Progenitor cell of endocrine pancreas (in vitro differentiated cells): Measurements from ENCODE around the gene SPATA24. TPM values are rescaled to one million over a fixed set of nuclear protein-coding genes. Genes with fewer than 3 reads are reported as not detected.

Experiments
- DNase-seq: peaks from one replicate; pipeline ENCODE4 v3.0.0; 2021; ENCODE audit warnings: low spot score; ENCODE audit not compliant: unreplicated experiment
- H3K27ac Mint-ChIP-seq: 2 replicates; pipeline ENCODE4 v1.8.0; 2021; ENCODE audit warnings: mild to moderate bottlenecking, moderate library complexity, mixed read lengths
- H3K27me3 Mint-ChIP-seq: 2 replicates; pipeline ENCODE4 v1.8.0; 2021; ENCODE audit warnings: mixed read lengths
- H3K36me3 Mint-ChIP-seq: 2 replicates; pipeline ENCODE4 v1.8.0; 2022; ENCODE audit warnings: mixed read lengths; ENCODE audit not compliant: insufficient read depth
- H3K4me1 Mint-ChIP-seq: 2 replicates; pipeline ENCODE4 v1.8.0; 2021; ENCODE audit warnings: low read depth, mixed read lengths
- H3K4me3 Mint-ChIP-seq: 2 replicates; pipeline ENCODE4 v1.8.0; 2021; ENCODE audit warnings: low read depth, mild to moderate bottlenecking, moderate library complexity, mixed read lengths
- H3K9me3 Mint-ChIP-seq: 2 replicates; pipeline ENCODE4 v1.8.0; 2021; ENCODE audit warnings: low read depth, mixed read lengths
- CTCF ChIP-seq: fragments of 200-600 bp; sonication (generic); IDR thresholded peaks from one replicate; pipeline ENCODE4 v1.5.0; 2021; ENCODE audit warnings: antibody characterized with exemption, mild to moderate bottlenecking; ENCODE audit not compliant: unreplicated experiment
- long read RNA-seq: library from polyadenylated mRNA; unstranded; transcript quantifications from one replicate; pipeline ENCODE4 v2.0.0, GENCODE V29; 2020
- total RNA-seq: library from RNA; stranded (reverse); gene quantifications from 2 replicates; pipeline ENCODE4 v1.2.1, GENCODE V29; 2021

Gene SPATA24, protein sequence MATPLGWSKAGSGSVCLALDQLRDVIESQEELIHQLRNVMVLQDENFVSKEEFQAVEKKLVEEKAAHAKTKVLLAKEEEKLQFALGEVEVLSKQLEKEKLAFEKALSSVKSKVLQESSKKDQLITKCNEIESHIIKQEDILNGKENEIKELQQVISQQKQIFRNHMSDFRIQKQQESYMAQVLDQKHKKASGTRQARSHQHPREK
- total RNA-seq: 13.9 and 14.0 TPM in 2 replicates
- long read RNA-seq, partial matches to known transcripts: 0 of 1 reads
- long read RNA-seq, other reads (novel, unspliced or antisense): 1 of 1 reads

- peak within 1 kb of the TSS; percentile 98 for H3K4me3 Mint-ChIP-seq
- peaks cover 13% of the 10 kb centered on the region for H3K4me1 Mint-ChIP-seq
- H3K27ac Mint-ChIP-seq: peak within 1 kb of the TSS; percentile 99
- no peak for TF ChIP-seq CTCF
- H3K36me3 Mint-ChIP-seq: peaks cover 2% of the 10 kb centered on the region
- H3K27me3 Mint-ChIP-seq: no peaks in the 10 kb centered on the region
- peak; percentile 91 for DNase-seq
- H3K9me3 Mint-ChIP-seq: no peaks in the 10 kb centered on the region
Measured at GRCh38 chr5:139403787-139404483, at the start of gene SPATA24. SPATA24 (minus strand) TSS chr5:139404089; CDS start chr5:139404060, 29 bp downstream.

DNA sequence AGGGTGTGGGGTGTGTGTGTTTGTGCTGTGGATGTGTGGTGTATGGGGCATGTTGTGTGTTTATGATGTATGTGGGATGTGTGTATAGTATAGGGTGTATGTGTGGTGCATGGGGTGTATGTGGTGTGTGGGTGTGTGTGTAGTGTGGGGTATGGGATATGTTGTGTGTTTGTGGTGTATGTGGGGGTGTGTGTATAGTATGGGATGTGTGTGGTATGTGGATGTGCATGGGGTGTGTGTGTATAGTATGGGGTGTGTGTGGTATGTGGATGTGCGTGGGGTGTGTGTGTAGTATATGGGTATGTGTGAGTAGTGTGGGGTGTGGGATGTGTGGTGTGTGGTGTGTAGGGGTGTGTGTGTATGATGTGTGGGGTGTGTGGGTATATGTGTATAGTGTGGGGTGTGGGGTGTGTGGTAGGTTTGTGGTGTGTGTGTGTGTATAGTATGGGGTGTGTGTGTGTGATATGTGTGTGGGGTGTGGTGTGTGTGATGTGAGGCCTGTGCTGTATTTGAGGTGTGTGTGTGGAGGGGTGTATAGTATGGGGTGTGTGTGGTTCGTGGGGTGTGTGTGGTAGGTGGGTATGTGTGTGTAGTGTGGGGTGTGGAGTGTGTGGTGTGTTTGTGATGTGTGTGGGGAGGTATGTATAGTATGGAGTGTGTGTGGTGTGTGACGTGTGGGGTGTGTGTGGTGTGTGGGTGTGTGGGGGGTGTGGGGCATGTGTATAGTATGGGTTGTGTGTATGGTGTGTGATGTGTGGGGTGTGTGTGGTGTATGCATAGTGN, 48.2 kb upstream of the SPATA24 start:
- Mint-ChIP-seq H3K27ac (no peak overlapping the region), H3K9me3 (no peaks in the 10 kb centered on the region), H3K27me3 (peaks cover 18% of the 10 kb centered on the region), H3K4me1 (peaks cover 5% of the 10 kb centered on the region), H3K4me3 (no peak overlapping the region), H3K36me3 (no peaks in the 10 kb centered on the region)
- DNase-seq: no peak
- no peak for TF ChIP-seq CTCF

- H3K4me3 Mint-ChIP-seq: no peak overlapping the region
- H3K9me3 Mint-ChIP-seq: no peaks in the 10 kb centered on the region
- H3K4me1 Mint-ChIP-seq: peaks cover 5% of the 10 kb centered on the region
- no peak overlapping the region for H3K27ac Mint-ChIP-seq
- no peak for DNase-seq
- peaks cover 16% of the 10 kb centered on the region for H3K27me3 Mint-ChIP-seq
- H3K36me3 Mint-ChIP-seq: no peaks in the 10 kb centered on the region
- TF ChIP-seq CTCF: no peak
Measured at GRCh38 chr5:139451176-139451575, 47.3 kb upstream of the SPATA24 start.

DNA sequence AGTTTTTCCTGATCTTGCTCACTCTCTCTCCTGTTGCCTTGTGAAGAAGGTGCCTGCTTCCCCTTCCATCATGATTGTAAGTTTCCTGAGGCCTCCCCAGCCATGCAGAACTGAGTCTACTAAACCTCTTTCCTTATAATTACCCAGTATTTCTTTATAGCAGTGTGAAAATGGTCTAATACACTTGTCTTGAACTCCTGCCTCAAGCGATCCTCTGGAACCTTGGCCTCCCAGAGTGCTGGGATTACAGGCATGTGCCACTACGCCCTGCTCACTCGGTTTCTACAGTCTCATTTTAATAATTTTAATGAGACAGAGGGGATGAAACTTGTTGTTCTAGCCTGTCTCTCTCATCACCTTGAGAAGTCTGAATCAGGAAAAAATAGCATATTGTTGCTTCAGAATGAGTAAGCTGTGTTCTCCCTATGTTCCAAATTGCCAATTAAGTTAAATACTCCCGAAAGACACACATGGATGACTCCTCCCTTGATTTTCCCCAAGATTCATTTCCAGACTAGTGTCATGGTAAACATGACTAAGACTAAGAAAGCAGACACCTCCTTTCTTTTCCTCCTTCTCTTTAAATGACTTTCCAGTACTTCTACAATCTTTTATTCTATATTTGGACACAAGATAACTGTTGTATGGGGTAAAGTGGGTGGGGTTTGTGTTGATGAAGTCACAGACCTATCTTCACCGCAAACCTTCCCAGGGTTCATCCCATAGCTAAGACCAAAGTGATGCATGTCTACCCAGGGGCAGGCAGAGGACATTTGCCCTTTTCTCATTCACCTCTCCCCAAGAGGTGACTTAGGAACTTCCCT, 43.3 kb upstream of the SPATA24 start:
- H3K27me3 Mint-ChIP-seq: peaks cover 18% of the 10 kb centered on the region
- TF ChIP-seq CTCF: no peak
- H3K36me3 Mint-ChIP-seq: no peaks in the 10 kb centered on the region
- no peak for DNase-seq
- H3K9me3 Mint-ChIP-seq: no peaks in the 10 kb centered on the region
- no peak overlapping the region for H3K27ac Mint-ChIP-seq
- peaks cover 5% of the 10 kb centered on the region for H3K4me1 Mint-ChIP-seq
- H3K4me3 Mint-ChIP-seq: no peak overlapping the region
